GM19467 (cell line): ENCODE results near the gene OPN4.

ENCODE experiments used
- ATAC-seq: cut with Tn5 transposase; IDR thresholded peaks from one replicate; pipeline ENCODE4 v1.9.1; 2021; ENCODE audit warnings: mild to moderate bottlenecking, moderate library complexity; ENCODE audit not compliant: unreplicated experiment

Gene OPN4

DNA sequence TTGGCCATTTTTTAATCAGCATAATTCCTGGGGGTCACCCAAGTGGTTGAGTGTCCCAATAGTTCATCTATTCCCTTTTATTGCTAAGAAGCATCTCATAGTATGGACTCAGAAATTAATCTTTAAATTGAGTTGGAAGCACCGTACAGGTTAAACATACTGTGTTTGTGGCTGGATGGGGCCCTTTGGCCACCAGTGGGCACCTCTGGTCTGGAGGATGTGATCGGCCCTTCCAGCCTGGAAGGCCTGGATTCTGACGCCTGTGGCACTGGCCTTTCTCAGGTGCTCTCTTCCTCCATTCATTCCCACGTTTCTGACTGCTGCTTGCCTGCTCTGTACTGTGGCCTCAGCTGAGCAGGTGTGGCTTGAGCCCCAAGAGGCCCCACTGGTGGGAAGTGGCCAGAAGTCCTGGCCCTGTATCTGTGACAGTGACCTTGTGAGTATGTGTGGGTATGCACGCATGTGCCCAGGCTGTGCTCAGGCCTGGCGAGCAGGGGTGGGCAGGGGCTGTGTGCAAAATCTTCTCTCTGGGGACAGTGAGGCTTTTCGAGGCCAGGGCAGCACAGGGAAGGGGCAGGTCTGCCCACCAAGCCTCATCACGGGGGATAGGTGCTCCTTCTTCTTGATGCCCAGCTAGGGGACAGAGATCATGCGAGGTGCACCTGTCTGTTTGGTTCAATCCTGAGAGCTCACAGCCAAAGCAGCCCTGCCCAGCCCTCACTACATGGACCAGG lies 44.0 kb downstream of the OPN4 start:
- no peak for ATAC-seq

DNA sequence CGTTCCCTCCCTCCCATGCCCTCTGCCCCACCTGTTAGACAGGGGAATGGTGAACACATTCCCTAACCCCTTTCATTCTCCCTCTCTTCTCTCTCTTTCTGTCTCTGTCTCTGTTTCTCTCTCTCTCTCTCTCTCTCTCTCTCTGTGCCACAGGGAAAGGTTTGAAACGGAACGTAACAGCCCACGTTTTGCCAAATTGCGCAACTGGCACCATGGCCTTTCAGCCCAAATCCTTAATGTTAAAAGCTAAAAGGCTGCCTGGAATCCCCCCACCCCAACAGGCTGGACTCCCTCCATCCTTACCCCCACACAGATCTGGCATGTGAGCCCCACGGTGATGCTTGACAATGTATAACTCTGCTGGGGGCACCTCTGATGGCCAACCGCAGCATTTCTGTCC lies 44.8 kb downstream of the OPN4 start:
- no peak for ATAC-seq

DNA sequence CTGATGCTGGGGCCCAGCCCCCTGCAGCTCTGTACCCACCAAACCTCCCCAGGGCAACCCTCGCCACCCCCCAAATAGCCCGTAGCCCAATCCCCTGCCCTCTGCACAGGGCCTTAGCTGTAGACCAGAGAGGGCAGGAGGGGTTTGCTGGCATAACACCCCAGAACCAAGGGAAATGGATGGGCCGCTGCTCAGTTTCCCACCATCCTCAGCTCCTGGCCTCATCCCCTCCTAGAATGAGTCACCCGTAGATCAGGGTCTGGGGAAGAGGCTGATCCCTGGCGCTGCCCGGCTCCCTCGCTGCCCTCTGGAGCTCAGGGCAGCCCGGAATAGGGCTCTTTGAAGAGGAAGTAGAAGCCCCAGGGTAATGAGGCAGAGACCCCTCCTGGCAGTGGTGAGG lies 45.2 kb downstream of the OPN4 start:
- ATAC-seq = no peak

GRCh38 chr10:86699991-86700840 lies 45.9 kb downstream of the OPN4 start:
- ATAC-seq = no peak

DNA sequence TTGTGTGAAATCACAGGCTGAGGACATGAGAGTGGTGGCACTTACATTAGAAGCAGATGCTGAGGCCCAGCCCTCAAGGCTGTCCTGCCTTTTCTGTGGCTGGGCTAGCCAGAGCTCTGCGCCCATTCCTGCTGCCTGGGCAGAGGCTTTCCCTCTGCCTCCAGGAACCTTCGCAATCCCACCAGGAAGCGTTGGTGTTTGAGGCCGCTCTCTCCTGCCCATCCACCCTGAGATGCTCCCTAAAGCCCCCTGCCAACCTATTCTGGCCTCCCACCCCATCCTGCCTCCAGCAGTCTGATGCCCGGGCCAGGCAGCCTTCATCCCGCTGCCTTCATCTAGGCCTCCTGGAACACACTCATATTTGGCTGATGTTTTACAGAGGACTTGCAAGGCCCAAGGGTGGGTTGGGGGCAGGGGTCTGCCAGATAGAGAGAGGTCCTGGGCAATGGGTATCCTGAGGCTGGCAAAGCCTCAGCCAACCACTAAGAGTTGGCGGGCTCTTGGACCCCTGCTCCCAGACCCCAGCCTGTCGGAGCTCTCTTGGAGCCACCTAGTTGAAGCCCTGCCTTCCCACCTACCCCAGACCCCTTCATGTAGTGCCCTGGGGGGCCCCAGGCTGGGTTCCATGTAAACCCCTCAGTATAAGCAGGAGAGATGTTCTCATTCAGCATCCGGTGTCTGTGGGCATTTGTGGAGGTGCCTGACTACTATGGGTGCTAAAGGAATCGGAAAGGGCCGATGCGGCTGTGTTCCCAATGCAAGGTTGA lies 46.7 kb downstream of the OPN4 start:
- no peak for ATAC-seq

GRCh38 chr10:86703176-86703575 lies 48.8 kb downstream of the OPN4 start:
- no peak for ATAC-seq

- ATAC-seq = no peak
These were observed 50.8 kb downstream of the OPN4 start for GRCh38 chr10:86705139-86705538.

DNA sequence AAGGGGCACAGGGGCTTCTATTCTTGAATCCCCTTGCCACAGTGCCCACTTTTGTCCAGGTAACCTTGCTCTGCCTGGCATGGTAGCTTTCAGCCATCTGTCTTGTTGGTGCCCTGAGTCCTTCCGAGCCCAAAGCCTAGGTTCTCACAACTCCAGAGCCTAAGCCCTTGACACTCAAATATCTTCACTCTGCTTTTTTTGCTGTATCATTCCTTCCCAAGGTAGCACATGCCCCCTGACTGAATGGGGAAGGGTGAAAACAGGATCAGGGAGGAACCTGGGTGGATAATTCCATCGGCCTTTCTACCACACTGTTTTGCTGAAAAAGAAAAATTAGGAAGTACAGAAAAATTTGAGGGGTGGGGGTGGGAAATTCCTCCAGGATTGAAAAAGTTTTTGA lies 51.6 kb downstream of the OPN4 start:
- no peak for ATAC-seq

GRCh38 chr10:86706401-86706841 lies 52.1 kb downstream of the OPN4 start:
- no peak for ATAC-seq

DNA sequence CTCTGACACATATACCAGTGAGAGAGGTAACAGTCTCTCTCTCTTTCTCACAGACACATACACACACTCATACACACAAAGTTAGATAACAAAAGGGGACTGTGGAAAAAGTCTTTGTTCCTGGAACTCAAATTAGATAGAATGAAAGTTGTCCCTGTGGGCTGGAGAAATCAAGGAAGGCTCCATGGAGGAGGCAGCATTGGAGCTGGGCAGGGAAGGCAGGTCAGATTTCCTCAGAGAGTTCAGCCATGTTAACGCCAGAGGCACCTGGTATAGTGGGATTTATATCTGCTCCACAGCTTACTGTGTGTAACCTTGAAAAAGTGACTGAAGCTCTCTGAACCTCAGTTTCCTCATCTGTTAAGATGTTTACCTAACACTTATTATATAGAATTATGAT lies 52.6 kb downstream of the OPN4 start:
- ATAC-seq = no peak

GRCh38 chr10:86707505-86707904 lies 53.2 kb downstream of the OPN4 start:
- ATAC-seq = no peak

DNA sequence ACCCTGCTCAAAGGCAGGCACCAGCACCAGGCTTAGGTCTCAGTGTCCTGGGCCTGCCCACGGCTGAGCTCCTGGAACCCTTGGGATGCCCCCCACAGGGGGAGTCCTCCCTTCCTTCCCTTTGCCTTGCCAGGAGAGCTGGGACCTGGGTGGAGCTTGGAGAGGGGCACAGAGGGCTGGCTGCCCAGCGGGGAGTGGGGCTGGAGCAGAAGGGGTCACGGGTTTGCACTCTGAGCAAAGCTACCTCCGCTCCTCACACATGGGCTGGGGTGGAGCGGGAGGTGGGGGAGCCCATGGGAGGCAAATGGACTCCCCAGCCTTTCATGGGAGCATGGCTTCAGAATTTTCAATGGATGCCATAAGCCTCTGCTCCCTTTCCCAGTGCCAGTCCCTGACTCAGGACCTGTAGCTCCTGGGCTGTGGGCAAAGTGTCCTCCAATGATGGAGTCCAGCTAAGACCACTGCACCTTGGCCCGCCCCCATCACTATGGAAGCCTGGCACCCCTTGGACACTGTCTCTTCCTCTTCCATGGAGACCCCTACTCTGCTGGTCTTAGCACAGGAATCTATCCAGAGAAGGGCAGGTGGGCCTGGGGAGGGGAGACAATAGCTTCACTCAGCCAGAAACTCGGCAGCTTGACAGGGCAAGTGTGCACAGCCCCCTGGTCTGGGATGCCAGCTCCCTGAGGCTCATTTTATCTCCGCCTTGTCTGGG lies 53.9 kb downstream of the OPN4 start:
- ATAC-seq = no peak

GRCh38 chr10:86708783-86709380 lies 54.5 kb downstream of the OPN4 start:
- no peak for ATAC-seq

- ATAC-seq = no peak
These were observed 55.2 kb downstream of the OPN4 start for GRCh38 chr10:86709396-86710185.

DNA sequence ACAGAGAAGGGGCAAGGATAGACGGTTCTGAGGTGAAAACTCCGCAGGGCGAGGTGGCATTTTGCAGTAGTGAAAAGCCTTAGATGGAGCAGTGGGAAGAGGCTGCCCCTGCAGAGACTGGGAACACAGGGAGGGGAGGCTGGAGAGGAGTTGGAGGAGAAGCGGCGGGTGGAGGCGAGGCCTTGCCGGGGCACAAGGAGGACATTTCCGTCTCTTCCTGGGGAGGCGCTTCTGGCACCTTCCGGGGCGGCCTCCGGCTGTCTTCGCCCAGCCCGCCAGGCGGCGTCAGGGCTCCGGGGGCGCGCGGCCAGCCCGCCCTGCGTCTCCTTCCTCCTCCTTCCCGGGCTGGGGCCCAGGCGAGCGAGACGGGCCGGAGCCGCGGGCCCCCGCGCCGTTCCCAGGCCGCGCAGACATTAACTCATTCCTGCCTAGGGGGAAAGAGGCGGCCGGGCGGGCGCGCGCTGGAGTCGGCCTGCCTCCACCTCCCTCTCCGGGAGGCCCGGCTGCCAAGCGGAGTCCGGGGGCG lies 56.7 kb downstream of the OPN4 start:
- peak; percentile 86 for ATAC-seq

GRCh38 chr10:86711513-86712316 lies 57.4 kb downstream of the OPN4 start:
- peak; percentile 44 for ATAC-seq

- peak; percentile 9 for ATAC-seq
These were observed 58.0 kb downstream of the OPN4 start for GRCh38 chr10:86712317-86712707.

DNA sequence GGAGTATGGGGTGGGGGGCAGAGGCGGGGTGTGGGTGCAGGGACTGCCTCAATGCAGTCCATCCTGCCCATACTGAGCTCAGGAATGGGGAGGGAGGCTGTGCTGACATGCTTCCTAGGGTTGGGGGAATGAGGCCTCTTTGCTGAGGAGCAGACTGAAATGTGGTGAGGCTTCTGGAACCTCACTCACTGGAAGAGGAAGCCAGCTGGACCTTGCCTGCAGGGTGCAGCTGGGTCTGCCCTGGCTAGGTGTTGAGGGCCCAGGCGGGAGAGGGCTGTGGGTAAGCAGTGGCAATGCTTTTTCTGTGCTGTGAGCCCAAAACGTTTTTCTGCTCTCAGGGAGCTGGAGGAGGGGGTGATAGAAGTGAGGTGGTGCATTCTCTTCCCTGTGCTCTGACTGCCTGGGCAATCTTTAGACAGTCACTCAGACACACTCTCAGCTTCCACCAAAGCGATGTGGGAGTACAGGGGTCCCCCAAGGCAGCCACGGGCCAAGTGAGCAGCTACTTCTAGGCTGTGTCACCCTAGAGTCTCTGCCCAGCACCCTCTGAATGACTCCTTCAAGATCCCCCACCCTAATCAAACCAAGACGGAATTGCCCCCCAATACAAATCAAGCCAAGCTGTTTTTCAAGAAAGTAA lies 60.9 kb downstream of the OPN4 start:
- no peak for ATAC-seq
